H7 (cell line): ENCODE results near the gene SMIM15. TPM values are rescaled to one million over a fixed set of nuclear protein-coding genes. Genes with fewer than 3 reads are reported as not detected.

Experiments
- DNase-seq: peaks from one replicate; pipeline ENCODE4 v3.0.0; 2012
- H3K27me3 ChIP-seq: 2 replicates; pipeline ENCODE4 v1.6.0; 2011; ENCODE audit warnings: mild to moderate bottlenecking, low read length; ENCODE audit not compliant: control insufficient read depth, insufficient read depth
- H3K36me3 ChIP-seq: replicated peaks from 2 replicates; pipeline ENCODE4 v1.5.1; 2011; ENCODE audit warnings: low read length; ENCODE audit not compliant: control insufficient read depth, insufficient read depth
- H3K4me3 ChIP-seq: 2 replicates; pipeline ENCODE4 v1.5.1; 2011; ENCODE audit warnings: low read depth, mild to moderate bottlenecking, control low read depth, low read length, moderate library complexity; ENCODE audit not compliant: insufficient read depth
- total RNA-seq: library from RNA; depleted of rRNA; stranded (reverse); fragments of >200 nt; shearing (Covaris generic); gene quantifications from 2 replicates; pipeline ENCODE4 v1.2.3, GENCODE V29; 2014; rRNA removed

The SMIM15 gene
- total RNA-seq, 1 experiment from 2014 or later: 34.5 TPM

- peak; percentile 2 for DNase-seq
- no peak overlapping the region for H3K4me3 ChIP-seq
- H3K27me3 ChIP-seq: no peaks in the 10 kb centered on the region
- H3K36me3 ChIP-seq: no peaks in the 10 kb centered on the region
These were observed 23.0 kb downstream of the SMIM15 start for GRCh38 chr5:61139094-61139873.

- Histone ChIP-seq H3K36me3 (no peaks in the 10 kb centered on the region), H3K4me3 (no peak overlapping the region), H3K27me3 (no peaks in the 10 kb centered on the region)
- no peak for DNase-seq
These were observed 24.4 kb downstream of the SMIM15 start for GRCh38 chr5:61137835-61138234.

- no peak for DNase-seq
- H3K27me3 ChIP-seq: no peaks in the 10 kb centered on the region
These were observed 29.7 kb downstream of the SMIM15 start for GRCh38 chr5:61132559-61132958.

GRCh38 chr5:61130289-61130688, 32.0 kb downstream of the SMIM15 start:
- H3K4me3 ChIP-seq: no peak overlapping the region
- no peaks in the 10 kb centered on the region for H3K27me3 ChIP-seq
- DNase-seq: no peak
- H3K36me3 ChIP-seq: no peaks in the 10 kb centered on the region

More at GRCh38 chr5:61132559-61132958, 29.7 kb downstream of the SMIM15 start:
- Histone ChIP-seq H3K4me3 (no peak overlapping the region), H3K36me3 (no peaks in the 10 kb centered on the region)

GRCh38 chr5:61123145-61123544, 39.1 kb downstream of the SMIM15 start:
- no peaks in the 10 kb centered on the region for H3K27me3 ChIP-seq

GRCh38 chr5:61120534-61120933, 41.7 kb downstream of the SMIM15 start:
- Histone ChIP-seq H3K36me3 (no peaks in the 10 kb centered on the region), H3K27me3 (no peaks in the 10 kb centered on the region), H3K4me3 (no peak overlapping the region)
- no peak for DNase-seq

More at GRCh38 chr5:61123145-61123544, 39.1 kb downstream of the SMIM15 start:
- no peak for DNase-seq
- Histone ChIP-seq H3K4me3 (no peak overlapping the region), H3K36me3 (no peaks in the 10 kb centered on the region)

- Histone ChIP-seq H3K36me3 (no peaks in the 10 kb centered on the region), H3K27me3 (no peaks in the 10 kb centered on the region), H3K4me3 (no peak overlapping the region)
- no peak for DNase-seq
These were observed 43.2 kb downstream of the SMIM15 start for GRCh38 chr5:61119066-61119465.

GRCh38 chr5:61115968-61116367, 46.3 kb downstream of the SMIM15 start:
- Histone ChIP-seq H3K36me3 (no peaks in the 10 kb centered on the region), H3K4me3 (no peak overlapping the region), H3K27me3 (no peaks in the 10 kb centered on the region)
- DNase-seq: no peak

GRCh38 chr5:61114441-61114840, 47.8 kb downstream of the SMIM15 start:
- H3K27me3 ChIP-seq: no peaks in the 10 kb centered on the region
- H3K4me3 ChIP-seq: no peak overlapping the region
- DNase-seq: no peak
- H3K36me3 ChIP-seq: no peaks in the 10 kb centered on the region

Other genes starting within 250 kb of the SMIM15 start
- 19.4 and 20.7 TPM in 2 replicates for gene ERCC8, start 217.4 kb downstream of the SMIM15 start, total RNA-seq
- gene NDUFAF2, start 217.3 kb downstream of the SMIM15 start, total RNA-seq: 20.8 and 30.8 TPM in 2 replicates
- gene ZSWIM6, start 169.8 kb upstream of the SMIM15 start, total RNA-seq: 9.1 and 12.2 TPM in 2 replicates